HL-60 (cell line): ENCODE results near the gene FADD.

Experiments
- DNase-seq, 2 experiments: peaks; one replicate each; pipeline ENCODE4 v3.0.0-alpha.2; 2010 to 2020; ENCODE audit warnings: low read depth in 1 of 2, low spot score in 1 of 2
- H3K27ac ChIP-seq: fragments of 250-450 bp; sonication (Bioruptor Pico); replicated peaks from 2 replicates; pipeline ENCODE4 v1.5.1; 2020; ENCODE audit warnings: mild to moderate bottlenecking, moderate library complexity
- H3K27me3 ChIP-seq: fragments of 250-450 bp; sonication (Bioruptor Pico); 2 replicates; pipeline ENCODE4 v1.5.1; 2021; ENCODE audit warnings: mild to moderate bottlenecking, moderate library complexity; ENCODE audit not compliant: insufficient read depth, poor library complexity, severe bottlenecking
- H3K4me3 ChIP-seq: replicated peaks from 2 replicates; pipeline ENCODE4 v1.5.1; 2011; ENCODE audit warnings: mild to moderate bottlenecking, control low read depth, low read length; ENCODE audit not compliant: insufficient read depth
- GABPA ChIP-seq: IDR thresholded peaks from 2 replicates; pipeline ENCODE4 v1.6.1; 2012; ENCODE audit warnings: low read depth
- POLR2AphosphoS5 ChIP-seq: IDR thresholded peaks from 2 replicates; pipeline ENCODE4 v1.6.1; 2012; ENCODE audit warnings: low read depth
- SPI1 ChIP-seq: IDR thresholded peaks from 2 replicates; pipeline ENCODE4 v1.6.1; 2012; ENCODE audit warnings: low read depth, mild to moderate bottlenecking, borderline replicate concordance
- TF ChIP-seq, protein P1 (sequence below): IDR thresholded peaks from 2 replicates; pipeline ENCODE4 v1.6.1; 2012; ENCODE audit warnings: low read depth; ENCODE audit not compliant: insufficient replicate concordance
- TF ChIP-seq, protein P2 (sequence below): IDR thresholded peaks from one replicate; pipeline ENCODE4 v1.5.1; 2011; ENCODE audit warnings: low read length, control low read depth, inconsistent platforms; ENCODE audit not compliant: insufficient read depth

FADD gene

DNA sequence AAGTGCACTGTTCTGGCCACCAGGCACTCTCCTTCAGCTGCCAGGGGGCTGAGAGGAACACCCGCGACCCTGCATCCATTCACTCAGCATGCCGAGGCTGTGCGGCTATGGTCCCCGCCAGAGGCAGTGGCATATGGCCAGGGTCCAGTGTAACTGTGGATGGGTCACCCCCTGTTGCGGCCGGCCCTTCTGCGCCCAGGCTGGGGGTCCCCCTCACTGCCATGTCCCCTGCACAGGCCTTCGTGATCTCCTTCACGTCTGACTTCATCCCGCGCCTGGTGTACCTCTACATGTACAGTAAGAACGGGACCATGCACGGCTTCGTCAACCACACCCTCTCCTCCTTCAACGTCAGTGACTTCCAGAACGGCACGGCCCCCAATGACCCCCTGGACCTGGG lies 20.8 kb upstream of the FADD start:
- TF ChIP-seq POLR2AphosphoS5 (no peak), GABPA (no peak), SPI1 (no peak)
- TF ChIP-seq, protein P1, sequence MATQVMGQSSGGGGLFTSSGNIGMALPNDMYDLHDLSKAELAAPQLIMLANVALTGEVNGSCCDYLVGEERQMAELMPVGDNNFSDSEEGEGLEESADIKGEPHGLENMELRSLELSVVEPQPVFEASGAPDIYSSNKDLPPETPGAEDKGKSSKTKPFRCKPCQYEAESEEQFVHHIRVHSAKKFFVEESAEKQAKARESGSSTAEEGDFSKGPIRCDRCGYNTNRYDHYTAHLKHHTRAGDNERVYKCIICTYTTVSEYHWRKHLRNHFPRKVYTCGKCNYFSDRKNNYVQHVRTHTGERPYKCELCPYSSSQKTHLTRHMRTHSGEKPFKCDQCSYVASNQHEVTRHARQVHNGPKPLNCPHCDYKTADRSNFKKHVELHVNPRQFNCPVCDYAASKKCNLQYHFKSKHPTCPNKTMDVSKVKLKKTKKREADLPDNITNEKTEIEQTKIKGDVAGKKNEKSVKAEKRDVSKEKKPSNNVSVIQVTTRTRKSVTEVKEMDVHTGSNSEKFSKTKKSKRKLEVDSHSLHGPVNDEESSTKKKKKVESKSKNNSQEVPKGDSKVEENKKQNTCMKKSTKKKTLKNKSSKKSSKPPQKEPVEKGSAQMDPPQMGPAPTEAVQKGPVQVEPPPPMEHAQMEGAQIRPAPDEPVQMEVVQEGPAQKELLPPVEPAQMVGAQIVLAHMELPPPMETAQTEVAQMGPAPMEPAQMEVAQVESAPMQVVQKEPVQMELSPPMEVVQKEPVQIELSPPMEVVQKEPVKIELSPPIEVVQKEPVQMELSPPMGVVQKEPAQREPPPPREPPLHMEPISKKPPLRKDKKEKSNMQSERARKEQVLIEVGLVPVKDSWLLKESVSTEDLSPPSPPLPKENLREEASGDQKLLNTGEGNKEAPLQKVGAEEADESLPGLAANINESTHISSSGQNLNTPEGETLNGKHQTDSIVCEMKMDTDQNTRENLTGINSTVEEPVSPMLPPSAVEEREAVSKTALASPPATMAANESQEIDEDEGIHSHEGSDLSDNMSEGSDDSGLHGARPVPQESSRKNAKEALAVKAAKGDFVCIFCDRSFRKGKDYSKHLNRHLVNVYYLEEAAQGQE: no peak
- TF ChIP-seq, protein P2, sequence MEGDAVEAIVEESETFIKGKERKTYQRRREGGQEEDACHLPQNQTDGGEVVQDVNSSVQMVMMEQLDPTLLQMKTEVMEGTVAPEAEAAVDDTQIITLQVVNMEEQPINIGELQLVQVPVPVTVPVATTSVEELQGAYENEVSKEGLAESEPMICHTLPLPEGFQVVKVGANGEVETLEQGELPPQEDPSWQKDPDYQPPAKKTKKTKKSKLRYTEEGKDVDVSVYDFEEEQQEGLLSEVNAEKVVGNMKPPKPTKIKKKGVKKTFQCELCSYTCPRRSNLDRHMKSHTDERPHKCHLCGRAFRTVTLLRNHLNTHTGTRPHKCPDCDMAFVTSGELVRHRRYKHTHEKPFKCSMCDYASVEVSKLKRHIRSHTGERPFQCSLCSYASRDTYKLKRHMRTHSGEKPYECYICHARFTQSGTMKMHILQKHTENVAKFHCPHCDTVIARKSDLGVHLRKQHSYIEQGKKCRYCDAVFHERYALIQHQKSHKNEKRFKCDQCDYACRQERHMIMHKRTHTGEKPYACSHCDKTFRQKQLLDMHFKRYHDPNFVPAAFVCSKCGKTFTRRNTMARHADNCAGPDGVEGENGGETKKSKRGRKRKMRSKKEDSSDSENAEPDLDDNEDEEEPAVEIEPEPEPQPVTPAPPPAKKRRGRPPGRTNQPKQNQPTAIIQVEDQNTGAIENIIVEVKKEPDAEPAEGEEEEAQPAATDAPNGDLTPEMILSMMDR: no peak
- H3K27ac ChIP-seq: no peak overlapping the region
- no peak overlapping the region for H3K4me3 ChIP-seq
- no peak for DNase-seq
- H3K27me3 ChIP-seq: no peaks in the 10 kb centered on the region

DNA sequence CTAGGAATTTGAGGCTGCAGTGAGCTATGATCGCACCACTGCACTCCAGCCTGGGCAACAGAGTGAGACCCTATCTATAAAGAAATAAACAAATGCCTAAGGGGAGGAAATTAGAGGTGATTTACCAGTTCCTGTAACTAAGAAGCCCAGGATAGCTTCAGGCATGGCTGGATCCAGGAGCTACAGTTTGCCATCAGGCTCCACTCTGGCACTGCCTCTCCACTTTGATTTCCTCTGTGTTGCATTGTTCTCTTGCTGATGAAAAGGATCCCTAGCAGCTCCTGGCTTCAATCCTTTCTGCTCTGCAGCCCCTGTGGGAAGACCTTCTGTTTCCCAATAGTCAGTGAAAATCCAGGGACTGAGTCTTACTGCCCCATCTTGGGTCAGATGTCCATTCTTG lies 20.1 kb upstream of the FADD start:
- H3K27me3 ChIP-seq: no peaks in the 10 kb centered on the region
- H3K4me3 ChIP-seq: no peak overlapping the region
- no peak overlapping the region for H3K27ac ChIP-seq
- no peak for DNase-seq
- no peak for TF ChIP-seq POLR2AphosphoS5

DNA sequence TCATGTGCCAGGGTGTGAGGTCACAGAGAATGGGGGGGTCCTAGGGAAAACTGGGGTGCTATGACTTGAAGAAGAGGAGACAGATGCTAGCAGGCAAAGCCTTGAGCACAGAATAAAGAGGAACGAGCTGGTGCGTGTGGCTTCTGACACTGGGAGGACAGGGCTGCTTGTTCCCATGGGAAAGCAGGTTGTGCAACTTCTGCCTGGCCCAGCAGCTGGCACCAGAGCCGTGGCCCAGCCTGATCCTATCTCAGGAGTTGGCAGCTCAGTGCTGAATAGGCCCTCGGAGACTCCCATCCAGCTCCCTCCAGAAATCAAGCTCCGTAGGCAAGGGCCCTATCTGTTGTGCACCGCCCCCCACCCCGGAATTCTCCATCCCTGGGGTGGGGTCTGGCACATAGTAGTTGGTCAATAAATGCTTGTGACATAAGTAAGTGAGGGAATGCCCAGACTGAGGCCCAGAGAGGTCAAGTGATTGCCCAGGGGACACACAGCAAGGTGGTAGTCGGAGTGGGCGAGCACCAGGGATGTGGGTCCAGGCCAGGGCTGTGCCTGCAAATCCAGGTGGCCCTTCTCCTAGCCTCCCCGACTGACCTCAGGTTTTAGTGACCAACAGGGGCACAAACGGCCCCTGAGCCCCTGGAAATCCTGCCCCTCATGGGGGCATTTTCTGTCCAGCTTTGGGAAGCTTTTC lies 19.5 kb upstream of the FADD start:
- Histone ChIP-seq H3K4me3 (no peak overlapping the region), H3K27me3 (no peaks in the 10 kb centered on the region), H3K27ac (no peak overlapping the region)
- TF ChIP-seq, protein P1: no peak
- TF ChIP-seq POLR2AphosphoS5 (no peak), SPI1 (no peak), GABPA (no peak)
- TF ChIP-seq, protein P2: no peak
- no peak for DNase-seq

DNA sequence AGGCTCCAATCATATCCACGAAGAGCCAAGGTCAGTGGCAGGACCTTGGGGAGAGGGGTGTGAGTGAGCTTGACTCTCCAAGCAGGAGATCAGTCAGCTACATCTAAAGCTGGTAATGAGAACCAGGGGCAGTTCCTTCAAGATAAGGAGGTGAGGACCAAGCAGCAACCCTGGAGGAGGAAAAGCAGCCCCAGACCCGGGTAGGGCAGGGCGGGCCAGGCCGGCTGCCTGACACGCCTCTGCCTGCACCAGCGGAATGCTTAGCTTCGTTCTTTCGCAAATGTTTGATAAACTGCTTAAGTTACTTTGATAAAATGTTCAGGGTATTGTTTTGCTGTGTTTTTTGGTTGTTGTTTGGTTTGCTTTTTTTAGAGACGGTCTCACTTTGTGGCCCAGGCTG lies 18.7 kb upstream of the FADD start:
- Histone ChIP-seq H3K27me3 (no peaks in the 10 kb centered on the region), H3K27ac (no peak overlapping the region), H3K4me3 (no peak overlapping the region)
- no peak for DNase-seq
- TF ChIP-seq GABPA (no peak), POLR2AphosphoS5 (no peak)
- TF ChIP-seq, protein P1: no peak
